GM12878 (cell line): ENCODE results near the gene PXMP4. TPM values are rescaled to one million over a fixed set of nuclear protein-coding genes. Genes with fewer than 3 reads are reported as not detected.

ENCODE experiments used
- ATAC-seq: fragments of 200-7000 bp; cut with Tn5 transposase; 3 replicates; pipeline ENCODE4 v1.9.1; 2020; ENCODE audit warnings: mild to moderate bottlenecking, moderate library complexity
- BruUV-seq: library from RNA; stranded (reverse); fragments of 400-500 nt; replicated peaks from 2 replicates; lab custom pipeline; 2021; lab: Mats Ljungman, UMichigan
- CTCF ChIA-PET: fragments of 300-600 bp; sonication (Branson Sonifier 250); formaldehyde crosslinking; extraction: SDS; loops from one replicate; lab custom pipeline; 2021; ENCODE audit warnings: inconsistent platforms; lab: Yijun Ruan, JAX
- POLR2A ChIA-PET: fragments of 350-600 bp; formaldehyde crosslinking; extraction: SDS; loops from one replicate; lab custom pipeline; 2021; ENCODE audit warnings: inconsistent platforms; lab: Charles Lee
- RAD21 ChIA-PET: fragments of 300-600 bp; sonication (Branson Sonifier 250); formaldehyde crosslinking; loops from one replicate; lab custom pipeline; 2023; ENCODE audit warnings: antibody characterized with exemption; ENCODE audit not compliant: unreplicated experiment; lab: Charles Lee
- SMC1A ChIA-PET: fragments of 300-600 bp; sonication (Branson Sonifier 250); formaldehyde crosslinking; loops from one replicate; lab custom pipeline; 2023; ENCODE audit not compliant: unreplicated experiment, uncharacterized antibody; lab: Charles Lee
- DNase-seq: peaks from one replicate; pipeline ENCODE4 v3.0.0-alpha.2; 2011; ENCODE audit warnings: low read depth, low spot score
- FAIRE-seq: peaks from 3 replicates; lab custom pipeline; 2011; peaks lifted over from hg19 to GRCh38; lab: Jason Lieb, UNC
- H2AFZ ChIP-seq: 2 replicates; pipeline ENCODE4 v1.6.0; 2011; ENCODE audit warnings: low read depth, low read length, control low read depth; ENCODE audit not compliant: control insufficient read depth
- H3K27ac ChIP-seq: 2 replicates; pipeline ENCODE4 v1.5.1; 2011; ENCODE audit warnings: control low read depth; ENCODE audit not compliant: control insufficient read depth, insufficient read depth
- H3K27me3 ChIP-seq, 2 experiments: replicated peaks in 1 of 2; 2 replicates each; pipeline versions ENCODE4 v1.6.0 to v1.6.1; 2011; ENCODE audit warnings: low read length in 1 of 2; ENCODE audit not compliant: control insufficient read depth in 2 of 2, insufficient read depth in 2 of 2
- H3K36me3 ChIP-seq, 2 experiments: 2 replicates each; pipeline ENCODE4 v1.5.1; 2011; ENCODE audit warnings: low read length in 1 of 2; ENCODE audit not compliant: control insufficient read depth in 2 of 2, insufficient read depth in 2 of 2
- H3K4me1 ChIP-seq: 2 replicates; pipeline ENCODE4 v1.6.1; 2011; ENCODE audit warnings: mild to moderate bottlenecking, low read length, moderate library complexity, mixed read lengths; ENCODE audit not compliant: control insufficient read depth, insufficient read depth
- H3K4me2 ChIP-seq: 2 replicates; pipeline ENCODE4 v1.6.0; 2011; ENCODE audit warnings: control low read depth; ENCODE audit not compliant: control insufficient read depth, insufficient read depth
- H3K4me3 ChIP-seq: fragments of 200-600 bp; sonication (generic); 2 replicates; pipeline ENCODE4 v1.5.1; 2016
- H3K79me2 ChIP-seq: 2 replicates; pipeline ENCODE4 v1.6.0; 2011; ENCODE audit warnings: low read length; ENCODE audit not compliant: control insufficient read depth, insufficient read depth
- H3K9ac ChIP-seq: 2 replicates; pipeline ENCODE4 v1.8.0; 2011; ENCODE audit warnings: low read length, control low read depth, mixed read lengths; ENCODE audit not compliant: control insufficient read depth, insufficient read depth
- H3K9me3 ChIP-seq: replicated peaks from 3 replicates; pipeline ENCODE4 v1.5.1; 2011; ENCODE audit warnings: mild to moderate bottlenecking, low read length; ENCODE audit not compliant: control insufficient read depth, insufficient read depth
- H4K20me1 ChIP-seq: 2 replicates; pipeline ENCODE4 v1.6.0; 2011; ENCODE audit not compliant: control insufficient read depth, insufficient read depth
- ASH2L ChIP-seq: fragments of 300-600, 200-600 bp; sonication (generic); IDR thresholded peaks from 2 replicates; pipeline ENCODE4 v1.6.1; 2017; ENCODE audit warnings: low read depth, mild to moderate bottlenecking, borderline replicate concordance
- BCL11A ChIP-seq: IDR thresholded peaks from 2 replicates; pipeline ENCODE4 v1.6.1; 2011; ENCODE audit warnings: low read depth, low read length
- CBFB ChIP-seq: IDR thresholded peaks from 2 replicates; pipeline ENCODE4 v1.6.1; 2016; ENCODE audit warnings: antibody characterized with exemption, low read depth
- CREM ChIP-seq: IDR thresholded peaks from 2 replicates; pipeline ENCODE4 v1.6.1; 2014; ENCODE audit warnings: antibody characterized with exemption, low read depth
- EZH2 ChIP-seq: IDR thresholded peaks from 2 replicates; pipeline ENCODE4 v1.6.1; 2012; ENCODE audit warnings: low read depth, mild to moderate bottlenecking, control low read depth, inconsistent platforms, low read length, borderline replicate concordance; ENCODE audit not compliant: control insufficient read depth
- JUNB ChIP-seq: IDR thresholded peaks from 2 replicates; pipeline ENCODE4 v1.6.1; 2016; ENCODE audit warnings: antibody characterized with exemption, mild to moderate bottlenecking
- JUND ChIP-seq: IDR thresholded peaks from 2 replicates; pipeline ENCODE4 v1.6.1; 2012; ENCODE audit warnings: low read depth, mild to moderate bottlenecking, low read length, improper control_type of control experiment, moderate library complexity
- PAX8 ChIP-seq: fragments of 450-650 bp; IDR thresholded peaks from 2 replicates; pipeline ENCODE4 v1.6.1; 2017; ENCODE audit warnings: mild to moderate bottlenecking, moderate library complexity
- RAD21 ChIP-seq: IDR thresholded peaks from 2 replicates; pipeline ENCODE4 v1.6.1; 2011; ENCODE audit warnings: mild to moderate bottlenecking, low read depth, low read length, moderate library complexity; ENCODE audit not compliant: insufficient read depth
- RAD51 ChIP-seq: fragments of 450-650 bp; IDR thresholded peaks from 2 replicates; pipeline ENCODE4 v1.6.1; 2016; ENCODE audit warnings: moderate library complexity, mild to moderate bottlenecking, inconsistent platforms
- TARDBP ChIP-seq: IDR thresholded peaks from 2 replicates; pipeline ENCODE4 v1.6.1; 2016; ENCODE audit warnings: borderline replicate concordance
- YY1 ChIP-seq: IDR thresholded peaks from 2 replicates; pipeline ENCODE4 v1.6.1; 2011; ENCODE audit warnings: low read depth, mild to moderate bottlenecking, low read length
- ZNF217 ChIP-seq: fragments of 450-650 bp; IDR thresholded peaks from 2 replicates; pipeline ENCODE4 v1.6.1; 2017; ENCODE audit warnings: antibody characterized with exemption, mild to moderate bottlenecking
- ZNF274 ChIP-seq: IDR thresholded peaks from one replicate; pipeline ENCODE4 v1.8.0; 2011; ENCODE audit not compliant: insufficient read length, insufficient read depth
- WGBS: methylation state at CpG from one replicate; pipeline ENCODE4 v1.1.6; 2016; ENCODE audit warnings: low lambda C conversion rate; ENCODE audit not compliant: insufficient replicate concordance, insufficient coverage; ENCODE audit errors: missing lambda C conversion rate; 5-methylcytosine and 5-hydroxymethylcytosine counted together
- in situ Hi-C: fragments of 300-500 bp; cut with MboI; formaldehyde crosslinking; loops from 9 replicates; pipeline ENCODE4 v1.14.3; 2018; ENCODE audit warnings: mixed read lengths
- intact Hi-C: fragments of 100-400 bp; cut with micrococcal nuclease; formaldehyde crosslinking; loops from one replicate; pipeline ENCODE4 v1.14.2; 2022; ENCODE audit not compliant: unreplicated experiment
- polyA plus RNA-seq, 11 experiments: library from polyadenylated mRNA; depleted of rRNA in 4 of 11; unstranded in 6 of 11; stranded (reverse) in 5 of 11; fragments of >200 nt; fragmentation: Nextera tagmentation in 4 of 11; fragmentation: Illumina TruSeq in 1 of 11; extraction: Ambion mirVana in 4 of 11; extraction: Trizol in 1 of 11; gene quantifications; 1 replicate in 1 of 11; 2 replicates in 10 of 11; pipeline versions ENCODE4 v1.2.1 to v1.2.3, GENCODE V29; 2011 to 2016; ENCODE audit warnings: inconsistent platforms in 2 of 11, missing spikeins in 2 of 11, low read depth in 1 of 11
- total RNA-seq, 4 experiments: library from RNA; depleted of rRNA in 3 of 4; stranded (reverse); fragments of >200 nt in 3 of 4; fragmentation: Illumina TruSeq in 1 of 4; extraction: Trizol in 1 of 4; gene quantifications; 2 replicates each; pipeline versions ENCODE4 v1.2.1 to v1.2.3, GENCODE V29; 2013 to 2021
- TF ChIP-seq, protein P1 (sequence below): IDR thresholded peaks from 2 replicates; pipeline ENCODE4 v1.6.1; 2012; ENCODE audit warnings: low read depth, low read length, improper control_type of control experiment
- TF ChIP-seq, protein P2 (sequence below): IDR thresholded peaks from 2 replicates; pipeline ENCODE4 v1.6.1; 2011; ENCODE audit warnings: low read depth, low read length, improper control_type of control experiment, borderline replicate concordance
- TF ChIP-seq, protein P3 (sequence below): IDR thresholded peaks from 2 replicates; pipeline ENCODE4 v1.6.1; 2011; ENCODE audit warnings: mild to moderate bottlenecking, low read depth, low read length, moderate library complexity; ENCODE audit not compliant: insufficient replicate concordance

The PXMP4 gene
- total and polyA plus RNA-seq, 10 of the 15 experiments (the other 5 are each of a cell fraction or from before 2014, with no cell fraction given) = 3.6 to 19.2 (median 8.6) TPM

DNA sequence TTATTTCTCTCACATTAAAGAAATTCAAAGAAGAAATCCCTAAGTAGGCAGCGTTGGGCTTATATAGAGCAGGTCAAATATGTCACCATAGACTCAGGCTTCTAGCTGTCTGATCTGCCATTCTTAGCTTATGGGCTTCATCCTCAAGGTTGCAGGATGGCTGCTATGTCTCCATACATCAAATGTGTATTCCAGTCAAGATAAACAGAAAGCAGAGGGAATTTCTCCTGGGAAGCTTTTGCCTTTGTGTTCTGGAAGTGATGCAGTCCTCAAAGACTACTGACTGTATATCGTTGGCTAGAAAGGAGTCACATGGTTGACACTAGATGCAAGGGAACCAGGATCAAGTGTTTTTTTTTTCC lies 47.6 kb upstream of the PXMP4 start:
- ChIA-PET CTCF (interaction anchor here (0.6 to 1.0 kb wide), 4 partner anchors 12 to 24 kb away, joined by 3 to 4 read pairs (median 4); no protein-coding TSS in a partner anchor), SMC1A (interaction anchor here (1.6 kb wide), 1 partner anchor 24 kb away, joined by 3 read pairs; no protein-coding TSS in a partner anchor), POLR2A (interaction anchor here (0.7 to 0.8 kb wide), 2 partner anchors 34 to 47 kb away, joined by 3 read pairs; partner anchors contain the start of gene PXMP4), RAD21 (interaction anchor here (1.4 kb wide), 1 partner anchor 11 kb away, joined by 3 read pairs; no protein-coding TSS in a partner anchor)
- H2AFZ ChIP-seq = no peak overlapping the region
- ATAC-seq (no peak), FAIRE-seq (no peak), DNase-seq (no peak)
- no TSS peak for BruUV-seq
- H3K79me2 ChIP-seq = no peaks in the 10 kb centered on the region
- 92% methylated on average over 2 of the region's 2 CpGs for whole genome bisulfite sequencing
- TF ChIP-seq ZNF217 = no peak
- TF ChIP-seq ZNF274 = no peak
- no peak for TF ChIP-seq JUNB
- TF ChIP-seq EZH2 = no peak
- no peak for TF ChIP-seq PAX8
- no peak for TF ChIP-seq YY1
- intact Hi-C loops (no loop called here), in situ Hi-C loops (no loop called here)
- peaks cover 0 to 7% of the 10 kb centered on the region in 2 experiments; a peak in 3 of 4 replicates for H3K36me3 ChIP-seq
- no peaks in the 10 kb centered on the region for H4K20me1 ChIP-seq
- H3K4me2 ChIP-seq = no peak overlapping the region
- H3K9me3 ChIP-seq = no peaks in the 10 kb centered on the region; the same call in 2 of the 3 replicates
- H3K27ac ChIP-seq = no peak overlapping the region
- H3K9ac ChIP-seq = no peak overlapping the region
- no peaks in the 10 kb centered on the region for H3K27me3 ChIP-seq
- no peak overlapping the region for H3K4me3 ChIP-seq
- H3K4me1 ChIP-seq = peaks cover 1% of the 10 kb centered on the region

DNA sequence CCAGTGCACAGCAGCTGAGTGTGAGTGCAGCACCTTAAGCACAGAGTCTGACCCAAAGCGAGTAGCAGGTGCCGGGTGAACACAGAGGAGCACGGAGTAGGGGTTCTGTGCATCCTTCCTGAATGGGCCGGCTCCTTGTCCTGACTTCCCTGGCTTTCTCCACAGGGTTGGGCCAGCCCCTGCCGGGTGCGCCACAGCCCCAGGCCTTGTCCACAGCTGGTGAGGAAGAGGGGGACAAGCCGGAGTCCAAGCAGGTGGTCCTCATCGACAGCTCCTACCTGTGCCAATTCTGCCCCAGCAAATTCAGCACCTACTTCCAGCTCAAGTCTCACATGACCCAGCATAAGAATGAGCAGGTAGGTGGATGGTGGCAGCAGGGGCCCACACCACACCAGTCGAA lies 46.6 kb upstream of the PXMP4 start:
- no TSS peak for BruUV-seq
- no peaks in the 10 kb centered on the region; the same call in 2 of the 3 replicates for H3K9me3 ChIP-seq
- POLR2A ChIA-PET = no interaction called here
- H3K9ac ChIP-seq = no peak overlapping the region
- WGBS = 98% methylated on average over 9 of the region's 9 CpGs
- peaks cover 0 to 7% of the 10 kb centered on the region in 2 experiments; a peak in 3 of 4 replicates for H3K36me3 ChIP-seq
- H3K4me1 ChIP-seq = no peaks in the 10 kb centered on the region
- ATAC-seq = no peak
- in situ Hi-C loops (no loop called here), intact Hi-C loops (no loop called here)
- H3K79me2 ChIP-seq = no peaks in the 10 kb centered on the region
- no peak overlapping the region for H3K27ac ChIP-seq
- no peak overlapping the region for H2AFZ ChIP-seq
- H3K4me2 ChIP-seq = no peak overlapping the region
- SMC1A ChIA-PET = no interaction called here
- CTCF ChIA-PET = interaction anchor here (1.1 kb wide), 1 partner anchor 34 kb away, joined by 3 read pairs; no protein-coding TSS in a partner anchor
- DNase-seq = no peak
- H4K20me1 ChIP-seq = no peaks in the 10 kb centered on the region
- H3K27me3 ChIP-seq = no peaks in the 10 kb centered on the region
- RAD21 ChIA-PET = no interaction called here
- no peak for FAIRE-seq
- no peak overlapping the region for H3K4me3 ChIP-seq
- TF ChIP-seq JUND (no peak), TARDBP (no peak), RAD51 (no peak), ASH2L (no peak), BCL11A (no peak), CREM (no peak), CBFB (no peak), RAD21 (no peak)
- TF ChIP-seq, protein P1, sequence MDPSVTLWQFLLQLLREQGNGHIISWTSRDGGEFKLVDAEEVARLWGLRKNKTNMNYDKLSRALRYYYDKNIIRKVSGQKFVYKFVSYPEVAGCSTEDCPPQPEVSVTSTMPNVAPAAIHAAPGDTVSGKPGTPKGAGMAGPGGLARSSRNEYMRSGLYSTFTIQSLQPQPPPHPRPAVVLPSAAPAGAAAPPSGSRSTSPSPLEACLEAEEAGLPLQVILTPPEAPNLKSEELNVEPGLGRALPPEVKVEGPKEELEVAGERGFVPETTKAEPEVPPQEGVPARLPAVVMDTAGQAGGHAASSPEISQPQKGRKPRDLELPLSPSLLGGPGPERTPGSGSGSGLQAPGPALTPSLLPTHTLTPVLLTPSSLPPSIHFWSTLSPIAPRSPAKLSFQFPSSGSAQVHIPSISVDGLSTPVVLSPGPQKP = no peak
- TF ChIP-seq, protein P2, sequence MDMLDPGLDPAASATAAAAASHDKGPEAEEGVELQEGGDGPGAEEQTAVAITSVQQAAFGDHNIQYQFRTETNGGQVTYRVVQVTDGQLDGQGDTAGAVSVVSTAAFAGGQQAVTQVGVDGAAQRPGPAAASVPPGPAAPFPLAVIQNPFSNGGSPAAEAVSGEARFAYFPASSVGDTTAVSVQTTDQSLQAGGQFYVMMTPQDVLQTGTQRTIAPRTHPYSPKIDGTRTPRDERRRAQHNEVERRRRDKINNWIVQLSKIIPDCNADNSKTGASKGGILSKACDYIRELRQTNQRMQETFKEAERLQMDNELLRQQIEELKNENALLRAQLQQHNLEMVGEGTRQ = no peak
- TF ChIP-seq, protein P3, sequence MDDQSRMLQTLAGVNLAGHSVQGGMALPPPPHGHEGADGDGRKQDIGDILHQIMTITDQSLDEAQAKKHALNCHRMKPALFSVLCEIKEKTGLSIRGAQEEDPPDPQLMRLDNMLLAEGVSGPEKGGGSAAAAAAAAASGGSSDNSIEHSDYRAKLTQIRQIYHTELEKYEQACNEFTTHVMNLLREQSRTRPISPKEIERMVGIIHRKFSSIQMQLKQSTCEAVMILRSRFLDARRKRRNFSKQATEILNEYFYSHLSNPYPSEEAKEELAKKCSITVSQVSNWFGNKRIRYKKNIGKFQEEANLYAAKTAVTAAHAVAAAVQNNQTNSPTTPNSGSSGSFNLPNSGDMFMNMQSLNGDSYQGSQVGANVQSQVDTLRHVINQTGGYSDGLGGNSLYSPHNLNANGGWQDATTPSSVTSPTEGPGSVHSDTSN = no peak
